ENCODE results near the gene SLC25A45.
A peak's percentile ranks its signal among the peaks of the same experiment; 100 is the strongest.

Gene SLC25A45, protein sequence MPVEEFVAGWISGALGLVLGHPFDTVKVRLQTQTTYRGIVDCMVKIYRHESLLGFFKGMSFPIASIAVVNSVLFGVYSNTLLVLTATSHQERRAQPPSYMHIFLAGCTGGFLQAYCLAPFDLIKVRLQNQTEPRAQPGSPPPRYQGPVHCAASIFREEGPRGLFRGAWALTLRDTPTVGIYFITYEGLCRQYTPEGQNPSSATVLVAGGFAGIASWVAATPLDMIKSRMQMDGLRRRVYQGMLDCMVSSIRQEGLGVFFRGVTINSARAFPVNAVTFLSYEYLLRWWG

DNA sequence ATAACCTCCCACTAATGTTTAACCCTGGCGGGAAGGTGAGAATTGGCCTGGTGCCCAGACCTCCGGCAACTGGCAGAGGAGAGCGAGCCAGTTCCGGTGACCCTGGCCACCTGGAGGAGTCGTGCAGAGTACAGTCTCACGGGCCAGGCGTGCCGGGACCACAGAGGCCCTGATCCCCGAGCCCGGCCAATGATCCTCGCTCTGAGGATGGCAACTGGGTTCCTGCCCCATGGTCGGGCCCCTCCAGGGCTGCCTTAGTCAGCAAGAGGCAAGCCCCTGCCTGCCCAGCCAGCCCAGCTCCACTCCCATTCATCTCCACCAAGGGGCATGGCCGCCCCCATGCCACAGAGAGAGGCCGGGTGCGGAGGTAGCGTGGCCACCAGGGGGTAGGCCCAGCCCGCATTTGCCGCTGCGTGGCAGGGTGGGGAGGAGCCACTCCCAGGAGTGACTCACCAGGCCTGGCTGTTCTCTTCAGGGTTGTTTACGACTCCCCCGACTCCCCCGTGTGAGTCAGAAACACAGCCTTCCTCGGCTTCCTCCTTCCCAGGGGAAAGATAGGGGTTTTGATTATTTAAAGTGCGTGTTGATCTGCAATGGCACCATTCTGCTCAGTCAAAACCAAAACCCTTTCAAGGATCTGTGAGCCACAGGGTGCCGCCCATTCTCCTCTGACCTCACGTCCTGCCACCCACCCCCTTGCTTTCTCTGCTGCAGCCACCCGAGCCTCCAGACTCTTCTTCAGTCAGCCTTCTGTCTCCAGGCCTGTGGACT lies at the start of gene SLC25A45:
Gene SLC25A45, minus strand, starts transcription at position 614 of the 771 bp plus-strand sequence. CDS start 695 bp downstream, outside the sequence.
- peak; percentile 92 for DNase-seq

- DNase-seq = no peak
These were observed 49.1 kb upstream of the SLC25A45 start for GRCh38 chr11:65431451-65432099.

DNA sequence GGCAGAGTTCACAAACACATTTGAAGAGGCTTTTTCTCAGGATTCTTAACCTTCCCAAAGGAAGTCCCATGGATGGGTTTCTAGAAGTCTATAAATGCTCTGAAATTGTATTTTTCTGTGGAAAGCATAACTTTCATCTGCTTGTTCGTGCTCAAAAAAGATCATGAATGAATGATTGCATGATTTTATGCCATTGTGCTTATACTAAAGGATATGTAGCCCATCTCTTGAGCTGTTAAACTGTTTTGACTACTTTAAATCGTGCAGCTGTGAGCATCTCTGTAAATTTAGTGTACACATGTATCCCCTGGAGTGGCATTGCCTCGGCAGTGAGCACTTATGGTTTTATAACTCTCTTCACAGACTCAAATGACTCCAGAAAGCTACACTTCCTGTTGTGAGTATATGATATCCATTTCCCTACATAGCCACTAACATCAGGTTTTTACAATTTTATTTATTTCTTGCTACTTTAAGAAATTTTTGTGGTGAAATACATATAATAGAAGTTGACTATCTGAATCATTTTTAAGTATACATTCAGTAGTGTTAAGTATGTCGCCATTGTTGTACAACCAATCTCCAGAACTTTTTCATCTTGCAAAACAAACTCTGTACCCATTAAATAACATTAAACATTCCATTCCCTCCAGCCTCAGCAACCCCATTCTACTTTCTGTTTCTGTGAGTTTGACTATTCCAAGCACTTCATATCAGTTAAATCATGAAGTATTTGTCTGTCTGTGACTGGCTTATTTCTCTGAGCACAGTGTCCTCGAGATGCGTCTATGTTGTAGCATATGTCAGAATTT lies 48.2 kb upstream of the SLC25A45 start:
- DNase-seq = no peak

- peak; percentile 54 for DNase-seq
These were observed 47.4 kb upstream of the SLC25A45 start for GRCh38 chr11:65429724-65430405.

DNA sequence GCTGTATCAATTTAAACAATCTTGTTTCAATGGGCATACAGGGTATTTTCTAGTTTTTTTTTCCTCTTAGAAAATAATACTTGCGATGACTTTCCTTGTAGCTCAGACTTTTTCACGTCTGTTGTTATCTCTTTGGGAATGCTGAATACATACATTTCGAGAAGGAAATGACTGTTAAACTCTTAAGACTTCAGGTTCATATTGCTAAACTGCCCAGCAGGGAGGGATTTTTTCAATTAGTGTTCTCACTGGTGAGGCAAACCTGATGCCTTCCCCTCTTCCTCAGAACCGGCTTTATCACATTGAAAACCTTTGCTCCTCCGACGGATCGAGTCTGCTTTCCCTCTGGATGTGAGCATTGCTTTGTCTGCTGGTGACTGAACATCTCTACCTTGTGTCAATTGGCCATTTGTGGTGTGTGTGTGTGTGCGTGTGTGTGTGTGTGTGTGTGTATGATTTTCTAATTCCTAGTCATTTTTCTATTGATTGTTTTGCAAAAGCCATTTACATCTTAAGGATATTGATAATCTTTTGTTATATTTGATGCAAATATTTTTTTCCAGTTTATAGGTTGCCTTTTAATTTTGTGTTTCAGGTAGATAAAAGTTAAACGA lies 46.7 kb upstream of the SLC25A45 start:
- no peak for DNase-seq

- no peak for DNase-seq
These were observed 46.2 kb upstream of the SLC25A45 start for GRCh38 chr11:65428578-65429067.

DNA sequence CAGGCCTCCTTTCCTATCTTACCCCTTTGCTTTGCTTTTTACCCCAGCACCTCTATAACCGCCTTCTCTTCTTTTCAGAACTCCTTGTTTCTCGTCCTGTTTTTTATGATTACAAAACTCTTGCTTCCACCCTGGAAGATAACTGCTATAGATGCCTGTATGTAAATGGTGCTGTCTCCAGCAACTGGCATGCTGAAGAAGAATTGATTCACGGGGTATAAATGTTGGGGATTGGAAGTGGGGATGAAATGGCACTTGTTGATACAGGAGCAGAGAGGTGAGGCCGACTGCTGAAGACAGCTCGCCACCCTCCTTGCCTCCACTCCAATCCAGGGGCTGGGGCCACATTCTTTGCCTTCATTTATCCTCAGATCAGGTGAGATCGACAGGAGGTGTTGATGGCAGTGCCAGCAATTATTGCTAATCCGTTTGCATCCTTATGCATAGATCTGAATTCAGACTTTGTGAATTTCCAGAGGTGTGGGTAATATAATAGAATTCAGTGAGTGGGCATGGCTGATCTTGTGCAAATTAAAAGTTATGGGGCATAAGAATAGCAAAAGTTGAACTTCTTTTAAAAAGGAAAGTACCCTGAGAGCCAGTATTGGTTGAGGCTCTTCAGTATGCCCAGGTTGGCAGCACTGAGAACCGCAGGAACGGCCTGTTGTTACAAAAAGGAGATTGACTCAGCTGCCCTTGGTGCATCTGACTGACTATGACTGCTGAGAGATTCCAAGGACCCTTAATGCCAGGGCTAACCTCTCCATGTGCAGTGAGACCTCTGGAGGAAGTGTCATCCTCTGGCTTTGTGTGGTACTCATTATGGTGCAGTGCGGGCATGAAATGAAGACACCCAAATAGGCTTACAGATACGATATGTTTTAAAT lies 45.5 kb upstream of the SLC25A45 start:
- DNase-seq = peak; percentile 60

GRCh38 chr11:65426839-65427690 lies 44.6 kb upstream of the SLC25A45 start:
- peak; percentile 63 for DNase-seq

- DNase-seq = no peak
These were observed 43.8 kb upstream of the SLC25A45 start for GRCh38 chr11:65425971-65426838.

DNA sequence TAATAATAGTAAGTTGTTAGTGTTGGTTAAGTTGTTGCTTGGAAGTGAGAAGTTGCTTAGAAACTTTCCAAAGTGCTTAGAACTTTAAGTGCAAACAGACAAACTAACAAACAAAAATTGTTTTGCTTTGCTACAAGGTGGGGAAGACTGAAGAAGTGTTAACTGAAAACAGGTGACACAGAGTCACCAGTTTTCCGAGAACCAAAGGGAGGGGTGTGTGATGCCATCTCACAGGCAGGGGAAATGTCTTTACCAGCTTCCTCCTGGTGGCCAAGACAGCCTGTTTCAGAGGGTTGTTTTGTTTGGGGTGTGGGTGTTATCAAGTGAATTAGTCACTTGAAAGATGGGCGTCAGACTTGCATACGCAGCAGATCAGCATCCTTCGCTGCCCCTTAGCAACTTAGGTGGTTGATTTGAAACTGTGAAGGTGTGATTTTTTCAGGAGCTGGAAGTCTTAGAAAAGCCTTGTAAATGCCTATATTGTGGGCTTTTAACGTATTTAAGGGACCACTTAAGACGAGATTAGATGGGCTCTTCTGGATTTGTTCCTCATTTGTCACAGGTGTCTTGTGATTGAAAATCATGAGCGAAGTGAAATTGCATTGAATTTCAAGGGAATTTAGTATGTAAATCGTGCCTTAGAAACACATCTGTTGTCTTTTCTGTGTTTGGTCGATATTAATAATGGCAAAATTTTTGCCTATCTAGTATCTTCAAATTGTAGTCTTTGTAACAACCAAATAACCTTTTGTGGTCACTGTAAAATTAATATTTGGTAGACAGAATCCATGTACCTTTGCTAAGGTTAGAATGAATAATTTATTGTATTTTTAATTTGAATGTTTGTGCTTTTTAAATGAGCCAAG lies 42.9 kb upstream of the SLC25A45 start:
- peak; percentile 74 for DNase-seq

DNA sequence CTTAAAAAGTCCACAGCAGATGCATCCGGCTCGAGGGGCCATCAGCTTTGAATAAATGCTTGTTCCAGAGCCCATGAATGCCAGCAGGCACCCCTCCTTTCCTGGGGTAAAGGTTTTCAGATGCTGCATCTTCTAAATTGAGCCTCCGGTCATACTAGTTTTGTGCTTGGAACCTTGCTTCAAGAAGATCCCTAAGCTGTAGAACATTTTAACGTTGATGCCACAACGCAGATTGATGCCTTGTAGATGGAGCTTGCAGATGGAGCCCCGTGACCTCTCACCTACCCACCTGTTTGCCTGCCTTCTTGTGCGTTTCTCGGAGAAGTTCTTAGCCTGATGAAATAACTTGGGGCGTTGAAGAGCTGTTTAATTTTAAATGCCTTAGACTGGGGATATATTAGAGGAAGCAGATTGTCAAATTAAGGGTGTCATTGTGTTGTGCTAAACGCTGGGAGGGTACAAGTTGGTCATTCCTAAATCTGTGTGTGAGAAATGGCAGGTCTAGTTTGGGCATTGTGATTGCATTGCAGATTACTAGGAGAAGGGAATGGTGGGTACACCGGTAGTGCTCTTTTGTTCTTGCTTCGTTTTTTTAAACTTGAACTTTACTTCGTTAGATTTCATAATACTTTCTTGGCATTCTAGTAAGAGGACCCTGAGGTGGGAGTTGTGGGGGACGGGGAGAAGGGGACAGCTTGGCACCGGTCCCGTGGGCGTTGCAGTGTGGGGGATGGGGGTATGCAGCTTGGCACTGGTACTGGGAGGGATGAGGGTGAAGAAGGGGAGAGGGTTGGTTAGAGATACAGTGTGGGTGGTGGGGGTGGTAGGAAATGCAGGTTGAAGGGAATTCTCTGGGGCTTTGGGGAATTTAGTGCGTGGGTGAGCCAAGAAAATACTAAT lies 42.0 kb upstream of the SLC25A45 start:
- peak; percentile 77 for DNase-seq

- DNase-seq = peak; percentile 59
These were observed 41.2 kb upstream of the SLC25A45 start for GRCh38 chr11:65423516-65424204.

DNA sequence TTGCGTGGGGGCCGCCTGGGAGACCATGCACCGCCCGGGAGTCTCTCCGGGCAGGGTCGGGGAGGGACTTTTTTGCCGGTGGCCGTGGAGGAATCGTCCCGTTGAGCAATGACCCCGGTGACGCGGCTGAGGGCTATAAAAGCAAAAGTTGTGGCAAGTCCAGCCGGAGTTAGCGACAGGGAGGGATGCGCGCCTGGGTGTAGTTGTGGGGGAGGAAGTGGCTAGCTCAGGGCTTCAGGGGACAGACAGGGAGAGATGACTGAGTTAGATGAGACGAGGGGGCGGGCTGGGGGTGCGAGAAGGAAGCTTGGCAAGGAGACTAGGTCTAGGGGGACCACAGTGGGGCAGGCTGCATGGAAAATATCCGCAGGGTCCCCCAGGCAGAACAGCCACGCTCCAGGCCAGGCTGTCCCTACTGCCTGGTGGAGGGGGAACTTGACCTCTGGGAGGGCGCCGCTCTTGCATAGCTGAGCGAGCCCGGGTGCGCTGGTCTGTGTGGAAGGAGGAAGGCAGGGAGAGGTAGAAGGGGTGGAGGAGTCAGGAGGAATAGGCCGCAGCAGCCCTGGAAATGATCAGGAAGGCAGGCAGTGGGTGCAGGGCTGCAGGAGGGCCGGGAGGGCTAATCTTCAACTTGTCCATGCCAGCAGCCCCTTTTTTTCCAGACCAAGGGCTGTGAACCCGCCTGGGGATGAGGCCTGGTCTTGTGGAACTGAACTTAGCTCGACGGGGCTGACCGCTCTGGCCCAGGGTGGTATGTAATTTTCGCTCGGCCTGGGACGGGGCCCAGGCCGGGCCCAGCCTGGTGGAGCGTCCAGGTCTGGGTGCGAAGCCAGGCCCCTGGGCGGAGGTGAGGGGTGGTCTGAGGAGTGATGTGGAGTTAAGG lies 40.4 kb upstream of the SLC25A45 start, which contains the start of gene NEAT1:
Gene NEAT1, plus strand, starts transcription at position 166 of the 883 bp plus-strand sequence.
- DNase-seq = peak; percentile 89

GRCh38 chr11:65421794-65422632 lies 39.6 kb upstream of the SLC25A45 start:
- peak; percentile 96 for DNase-seq

Data from activated T-cell treated with anti-CD3 and anti-CD28 coated beads, Interleukin-2, amount 50 U/mL, for 1 hour (primary cell).